ENCODE measurements around the gene CBX5. TPM values are rescaled to one million over a fixed set of nuclear protein-coding genes. Genes with fewer than 3 reads are reported as not detected.

The CBX5 gene
- total and polyA plus RNA-seq, 9 of the 15 experiments (the other 6 are each of a cell fraction or from before 2014, with no cell fraction given), result 32.6 to 102 (median 59.2) TPM

DNA sequence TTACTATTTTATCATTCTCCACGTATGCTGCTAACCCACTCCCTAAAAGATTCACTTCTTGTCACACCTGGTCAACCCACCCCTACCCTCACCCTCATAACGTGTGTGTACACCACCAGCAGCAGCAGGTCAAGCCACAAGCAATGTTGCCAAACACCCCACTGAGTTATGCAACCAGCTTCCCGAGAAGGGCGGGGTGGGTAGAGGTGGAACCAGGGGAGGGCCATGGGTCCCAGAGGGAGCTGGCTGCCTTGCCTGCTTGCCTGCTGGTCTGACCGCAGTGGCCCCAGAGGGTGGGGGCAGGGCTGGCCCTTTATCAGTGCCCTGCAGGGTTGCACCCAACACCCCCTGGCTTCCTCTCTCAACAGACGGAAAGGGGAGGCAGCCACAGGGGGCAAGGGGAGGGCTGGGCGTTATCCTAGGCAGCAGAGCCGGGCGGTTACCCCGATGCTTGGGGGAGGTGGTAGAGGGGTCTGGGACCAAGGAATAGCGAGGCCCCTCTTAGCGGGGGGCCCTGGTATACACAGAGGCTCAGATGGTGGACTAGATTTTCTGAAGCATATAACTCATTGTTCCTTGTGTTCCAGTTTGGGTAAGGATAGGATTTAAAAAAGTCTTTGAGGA is 24.4 kb upstream of the CBX5 start (continued):
- TF ChIP-seq ZMIZ1 (IDR thresholded peaks at IDR 0.05; ENCODE audit: low read depth in 2 of 2, low read length in 2 of 2) (peak in 1 of 2 experiments; percentile 98; a peak in 2 of 4 replicates), TSHZ1 (CRISPR knock-in tag; IDR thresholded peaks at IDR 0.05) (no peak), SFPQ (IDR thresholded peaks at IDR 0.05; ENCODE audit: low read depth, low read length) (no peak), BRD4 (IDR thresholded peaks at IDR 0.05) (no peak), NFE2 (IDR thresholded peaks at IDR 0.05; ENCODE audit: low read depth) (peak; percentile 68)
- TF ChIP-seq, protein P1, sequence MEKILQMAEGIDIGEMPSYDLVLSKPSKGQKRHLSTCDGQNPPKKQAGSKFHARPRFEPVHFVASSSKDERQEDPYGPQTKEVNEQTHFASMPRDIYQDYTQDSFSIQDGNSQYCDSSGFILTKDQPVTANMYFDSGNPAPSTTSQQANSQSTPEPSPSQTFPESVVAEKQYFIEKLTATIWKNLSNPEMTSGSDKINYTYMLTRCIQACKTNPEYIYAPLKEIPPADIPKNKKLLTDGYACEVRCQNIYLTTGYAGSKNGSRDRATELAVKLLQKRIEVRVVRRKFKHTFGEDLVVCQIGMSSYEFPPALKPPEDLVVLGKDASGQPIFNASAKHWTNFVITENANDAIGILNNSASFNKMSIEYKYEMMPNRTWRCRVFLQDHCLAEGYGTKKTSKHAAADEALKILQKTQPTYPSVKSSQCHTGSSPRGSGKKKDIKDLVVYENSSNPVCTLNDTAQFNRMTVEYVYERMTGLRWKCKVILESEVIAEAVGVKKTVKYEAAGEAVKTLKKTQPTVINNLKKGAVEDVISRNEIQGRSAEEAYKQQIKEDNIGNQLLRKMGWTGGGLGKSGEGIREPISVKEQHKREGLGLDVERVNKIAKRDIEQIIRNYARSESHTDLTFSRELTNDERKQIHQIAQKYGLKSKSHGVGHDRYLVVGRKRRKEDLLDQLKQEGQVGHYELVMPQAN (IDR thresholded peaks at IDR 0.05; ENCODE audit: borderline replicate concordance), result no peak
- TF ChIP-seq, protein P2, sequence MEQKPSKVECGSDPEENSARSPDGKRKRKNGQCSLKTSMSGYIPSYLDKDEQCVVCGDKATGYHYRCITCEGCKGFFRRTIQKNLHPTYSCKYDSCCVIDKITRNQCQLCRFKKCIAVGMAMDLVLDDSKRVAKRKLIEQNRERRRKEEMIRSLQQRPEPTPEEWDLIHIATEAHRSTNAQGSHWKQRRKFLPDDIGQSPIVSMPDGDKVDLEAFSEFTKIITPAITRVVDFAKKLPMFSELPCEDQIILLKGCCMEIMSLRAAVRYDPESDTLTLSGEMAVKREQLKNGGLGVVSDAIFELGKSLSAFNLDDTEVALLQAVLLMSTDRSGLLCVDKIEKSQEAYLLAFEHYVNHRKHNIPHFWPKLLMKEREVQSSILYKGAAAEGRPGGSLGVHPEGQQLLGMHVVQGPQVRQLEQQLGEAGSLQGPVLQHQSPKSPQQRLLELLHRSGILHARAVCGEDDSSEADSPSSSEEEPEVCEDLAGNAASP (IDR thresholded peaks at IDR 0.05), result no peak
- TF ChIP-seq, protein P3, sequence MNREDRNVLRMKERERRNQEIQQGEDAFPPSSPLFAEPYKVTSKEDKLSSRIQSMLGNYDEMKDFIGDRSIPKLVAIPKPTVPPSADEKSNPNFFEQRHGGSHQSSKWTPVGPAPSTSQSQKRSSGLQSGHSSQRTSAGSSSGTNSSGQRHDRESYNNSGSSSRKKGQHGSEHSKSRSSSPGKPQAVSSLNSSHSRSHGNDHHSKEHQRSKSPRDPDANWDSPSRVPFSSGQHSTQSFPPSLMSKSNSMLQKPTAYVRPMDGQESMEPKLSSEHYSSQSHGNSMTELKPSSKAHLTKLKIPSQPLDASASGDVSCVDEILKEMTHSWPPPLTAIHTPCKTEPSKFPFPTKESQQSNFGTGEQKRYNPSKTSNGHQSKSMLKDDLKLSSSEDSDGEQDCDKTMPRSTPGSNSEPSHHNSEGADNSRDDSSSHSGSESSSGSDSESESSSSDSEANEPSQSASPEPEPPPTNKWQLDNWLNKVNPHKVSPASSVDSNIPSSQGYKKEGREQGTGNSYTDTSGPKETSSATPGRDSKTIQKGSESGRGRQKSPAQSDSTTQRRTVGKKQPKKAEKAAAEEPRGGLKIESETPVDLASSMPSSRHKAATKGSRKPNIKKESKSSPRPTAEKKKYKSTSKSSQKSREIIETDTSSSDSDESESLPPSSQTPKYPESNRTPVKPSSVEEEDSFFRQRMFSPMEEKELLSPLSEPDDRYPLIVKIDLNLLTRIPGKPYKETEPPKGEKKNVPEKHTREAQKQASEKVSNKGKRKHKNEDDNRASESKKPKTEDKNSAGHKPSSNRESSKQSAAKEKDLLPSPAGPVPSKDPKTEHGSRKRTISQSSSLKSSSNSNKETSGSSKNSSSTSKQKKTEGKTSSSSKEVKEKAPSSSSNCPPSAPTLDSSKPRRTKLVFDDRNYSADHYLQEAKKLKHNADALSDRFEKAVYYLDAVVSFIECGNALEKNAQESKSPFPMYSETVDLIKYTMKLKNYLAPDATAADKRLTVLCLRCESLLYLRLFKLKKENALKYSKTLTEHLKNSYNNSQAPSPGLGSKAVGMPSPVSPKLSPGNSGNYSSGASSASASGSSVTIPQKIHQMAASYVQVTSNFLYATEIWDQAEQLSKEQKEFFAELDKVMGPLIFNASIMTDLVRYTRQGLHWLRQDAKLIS (CRISPR knock-in tag; IDR thresholded peaks at IDR 0.05), result no peak; the same call in 1 of the 2 replicates
